ENCODE results near the gene ARHGAP22.

ARHGAP22 gene

DNA sequence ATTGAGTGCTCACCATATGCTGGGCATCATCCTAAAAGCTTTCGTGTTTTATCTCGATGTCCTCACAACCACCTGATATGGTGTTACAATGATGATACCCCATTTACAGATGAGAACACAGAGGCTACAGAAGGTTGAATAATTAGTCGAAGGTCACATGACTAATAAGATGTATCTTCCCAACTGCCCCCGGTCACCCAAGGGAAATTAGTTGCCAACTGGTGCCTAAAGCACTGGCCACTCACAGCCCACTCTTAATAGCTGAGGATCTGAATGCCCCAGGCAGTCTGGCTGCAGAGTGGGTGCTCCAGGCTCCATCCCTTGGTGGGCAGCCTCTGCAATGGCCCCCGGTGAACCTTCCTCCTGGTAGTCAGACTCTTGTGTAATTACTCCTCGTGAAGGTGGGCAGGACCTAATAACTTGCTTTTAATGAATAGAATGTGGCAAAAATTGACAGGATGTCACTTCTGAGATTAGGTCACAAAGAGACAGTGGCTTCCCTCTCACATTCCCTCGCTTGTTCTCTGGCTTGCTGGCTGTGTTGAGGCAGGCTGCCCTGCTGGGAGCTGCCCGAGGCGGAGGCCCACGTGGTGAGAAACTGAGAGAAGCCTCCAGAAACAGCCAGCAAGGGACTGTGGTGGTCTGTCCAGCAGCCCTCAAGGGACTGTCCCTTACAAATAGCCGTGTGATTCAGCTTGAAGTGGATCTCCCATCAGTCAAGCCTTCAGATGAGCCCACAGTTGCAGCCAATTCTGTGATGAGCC, 109.4 kb downstream of the ARHGAP22 start:
- DNase-seq, result no peak

DNA sequence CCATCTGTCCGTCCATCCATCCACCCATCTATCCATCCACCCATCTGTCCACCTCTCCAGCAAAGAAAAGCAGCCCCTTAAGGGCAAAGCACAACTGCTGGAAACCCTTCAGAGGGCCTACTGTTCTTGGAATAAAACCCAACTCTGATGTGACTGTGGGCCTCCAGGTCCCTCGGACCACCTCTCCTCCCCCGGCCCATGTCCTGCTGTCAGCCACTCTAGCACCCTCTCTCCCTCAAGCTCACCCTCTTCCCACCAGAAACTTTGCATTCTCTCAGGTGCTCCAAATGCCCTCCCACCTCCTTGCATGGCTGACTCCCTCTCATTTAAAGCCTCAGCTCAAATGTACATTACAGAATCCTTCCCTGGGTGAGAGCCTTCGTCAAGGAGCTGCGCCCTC, 110.3 kb downstream of the ARHGAP22 start:
- peak in 1 of 2 experiments; percentile 49 for DNase-seq

DNA sequence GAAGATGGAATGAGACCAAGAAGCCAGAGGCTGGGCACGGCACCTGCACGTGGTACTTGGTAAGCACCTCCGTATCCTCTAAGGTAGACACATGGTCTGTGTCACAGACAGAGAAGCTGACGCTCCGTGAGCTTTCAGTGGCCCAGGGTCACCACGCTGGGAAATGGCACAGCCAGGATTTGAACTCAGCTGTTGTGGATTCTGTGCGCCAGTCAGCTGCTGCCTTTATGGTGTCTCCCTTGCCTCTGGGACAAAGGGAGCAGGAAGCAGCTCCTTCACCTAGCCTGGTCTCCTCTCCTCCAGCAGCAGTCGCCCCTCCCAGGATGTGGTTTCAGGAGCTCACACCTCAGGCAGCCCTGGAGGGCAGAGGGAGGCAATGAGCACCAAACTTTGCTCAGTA, 110.8 kb downstream of the ARHGAP22 start:
- no peak for DNase-seq

DNA sequence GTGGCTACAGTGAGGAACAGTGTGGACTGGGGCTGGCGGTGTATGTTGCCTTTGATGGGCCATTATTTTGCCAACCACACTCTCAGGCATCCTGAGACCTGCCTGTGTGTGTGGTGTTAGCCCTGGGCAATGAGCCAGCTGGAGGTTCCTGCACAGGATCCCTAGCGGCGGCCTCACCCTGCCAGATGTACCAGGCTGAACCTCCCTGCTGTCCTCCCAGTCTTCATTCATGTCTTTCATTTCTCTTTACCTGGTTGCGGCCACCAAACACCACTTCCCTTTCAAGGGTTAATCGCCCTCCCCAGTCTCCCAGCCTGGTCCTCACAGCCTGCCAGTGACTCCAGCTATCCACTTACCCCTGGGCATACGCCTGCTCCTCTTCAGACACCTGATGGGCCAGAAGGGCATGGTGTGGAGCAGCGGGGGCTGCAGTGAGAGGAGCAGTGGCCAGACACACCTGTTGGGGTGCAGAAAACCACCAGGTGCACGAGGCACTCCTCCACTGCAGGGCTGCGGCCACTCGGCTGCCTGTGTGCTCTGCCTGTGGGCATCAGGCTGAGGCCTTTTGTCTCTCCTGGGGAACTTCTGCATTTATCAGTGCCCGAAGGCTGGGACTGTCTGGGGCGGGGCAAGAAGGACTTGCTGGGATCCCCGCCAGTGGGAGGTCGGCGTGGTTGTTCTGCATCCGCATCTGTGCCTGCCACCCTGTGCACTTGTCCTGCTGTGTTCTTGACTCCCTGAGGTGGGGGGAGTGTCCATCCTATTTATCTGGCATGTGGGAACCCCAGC, 111.6 kb downstream of the ARHGAP22 start:
- peak; percentile 19 to 23 for DNase-seq

DNA sequence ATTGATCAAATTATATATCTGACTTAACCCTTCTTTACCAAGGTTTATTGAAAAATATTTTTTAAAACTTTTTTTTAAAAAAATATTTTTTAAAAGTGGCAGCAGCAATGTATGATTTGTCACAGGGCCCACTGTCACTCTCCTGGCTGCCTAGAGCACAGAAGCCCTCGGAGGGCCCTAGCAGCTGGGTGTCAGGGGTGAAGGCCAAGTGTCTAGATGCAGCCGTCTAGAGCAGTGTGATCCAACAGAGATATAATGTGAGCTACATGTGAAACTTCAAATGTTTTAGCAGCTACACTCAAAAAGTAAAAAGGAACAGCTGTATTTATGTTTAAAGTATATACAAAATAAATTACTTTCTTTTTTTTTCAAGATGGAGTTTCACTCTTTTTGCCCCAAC, 112.7 kb downstream of the ARHGAP22 start:
- no peak for DNase-seq

DNA sequence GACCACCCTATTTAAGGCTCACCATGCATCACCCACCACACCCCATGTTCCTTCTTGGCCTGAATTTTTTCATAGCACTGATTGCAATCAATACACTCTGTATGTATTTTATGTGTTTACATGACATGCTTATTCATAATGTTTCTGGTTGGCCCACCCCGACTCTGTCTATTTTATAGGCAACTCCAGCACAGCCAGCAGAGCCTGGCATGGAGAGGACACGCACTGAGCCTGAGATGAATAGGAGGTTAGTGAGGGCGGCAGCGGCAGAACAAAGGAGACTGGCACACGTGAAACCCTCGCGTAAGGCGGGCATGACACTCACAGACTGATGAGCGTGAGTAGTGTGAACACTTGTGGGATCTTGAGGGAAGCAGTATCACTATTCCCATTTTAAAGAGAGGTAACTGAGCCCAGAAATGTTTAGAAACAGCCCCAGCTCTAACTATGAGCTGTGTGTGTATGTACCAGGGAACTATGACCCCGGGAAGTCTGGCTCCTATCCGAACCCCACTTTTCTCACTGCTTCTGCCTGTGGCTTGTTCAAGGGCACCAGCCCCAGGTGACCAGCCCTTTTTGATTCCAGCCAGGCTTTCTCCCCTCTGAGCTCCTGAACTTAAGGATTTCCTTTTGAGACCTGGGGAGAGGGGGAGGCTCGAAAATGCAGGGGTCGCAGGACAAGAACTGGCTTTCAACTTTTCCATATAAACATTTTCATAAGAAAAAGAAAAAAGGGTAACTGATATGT, 113.3 kb downstream of the ARHGAP22 start:
- no peak for DNase-seq

DNA sequence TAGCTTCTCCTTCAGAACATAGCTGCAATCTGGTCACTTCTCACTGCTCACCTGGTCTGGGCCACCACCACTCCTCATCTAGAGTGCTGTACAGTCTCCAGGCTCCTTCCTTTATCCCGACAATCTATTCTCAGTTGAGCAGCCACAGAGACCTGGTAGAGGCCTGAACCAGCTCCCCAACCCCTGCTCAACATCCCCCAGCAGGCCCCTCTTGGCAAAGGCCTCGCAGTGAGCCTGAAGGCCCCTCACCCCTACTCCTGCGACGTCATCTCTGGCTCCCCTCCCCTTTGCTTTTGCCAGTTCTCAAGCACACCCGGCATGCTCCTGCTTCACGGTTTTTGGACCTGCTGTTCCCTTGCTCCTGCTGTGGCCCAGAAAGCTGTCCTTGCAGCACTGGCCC, 113.9 kb downstream of the ARHGAP22 start:
- no peak for DNase-seq

DNA sequence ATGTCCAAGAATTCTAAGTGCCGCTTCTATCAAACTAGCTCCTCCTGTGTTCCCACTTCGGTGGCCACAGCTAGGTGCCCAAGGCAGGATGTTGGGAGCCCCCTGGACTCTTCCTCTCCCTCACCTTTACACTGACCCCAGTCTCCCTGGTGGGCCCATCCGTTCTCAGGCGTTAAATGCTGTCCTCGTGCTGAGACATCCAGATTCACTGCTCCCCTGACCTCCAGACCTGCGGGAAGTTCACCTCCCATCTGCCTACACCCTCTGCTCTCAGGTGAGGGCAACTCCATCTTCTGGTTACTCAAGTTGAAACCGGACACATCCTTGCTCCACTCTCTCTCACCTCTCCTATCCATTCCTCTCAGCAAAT, 114.3 kb downstream of the ARHGAP22 start:
- DNase-seq, result no peak

DNA sequence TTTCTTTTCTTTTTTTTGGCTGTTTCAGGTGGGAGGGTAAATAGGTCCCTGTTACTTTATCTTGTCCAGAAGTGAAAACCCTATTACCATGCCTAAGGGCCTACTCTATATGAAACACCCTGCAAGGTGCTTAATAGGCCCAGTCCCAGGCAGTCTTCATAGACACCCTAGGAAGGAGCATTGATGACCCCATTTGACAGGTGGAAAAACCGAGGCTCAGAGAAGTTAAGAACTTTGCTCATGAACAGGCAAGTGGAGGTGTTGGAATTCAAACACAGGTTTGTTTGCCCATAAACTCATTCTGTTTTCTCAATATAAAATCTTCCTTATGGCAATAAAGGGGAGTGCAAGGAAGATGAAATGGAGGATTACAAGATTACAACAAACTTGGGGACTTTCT, 115.8 kb downstream of the ARHGAP22 start:
- no peak for DNase-seq

DNA sequence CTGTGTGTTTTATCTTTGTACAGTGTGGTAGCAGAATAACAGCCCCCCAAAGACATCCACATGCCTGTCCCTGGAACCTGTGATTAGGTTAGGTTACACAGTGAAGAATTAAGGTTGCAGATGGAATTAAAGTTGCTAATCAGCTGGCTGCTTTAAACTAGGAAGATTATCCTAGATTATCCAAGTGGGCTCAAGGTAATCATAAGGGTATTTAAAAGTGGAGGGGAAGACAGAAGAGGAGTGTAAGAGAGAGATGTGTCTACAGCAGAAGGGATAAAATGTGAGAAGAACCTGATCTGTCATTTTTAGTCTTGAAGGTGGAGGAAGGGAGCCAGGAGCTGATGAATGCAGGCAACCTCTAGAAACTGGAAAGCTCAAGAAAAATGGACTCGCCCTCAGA, 117.6 kb downstream of the ARHGAP22 start:
- peak; percentile 10 to 59 for DNase-seq

DNA sequence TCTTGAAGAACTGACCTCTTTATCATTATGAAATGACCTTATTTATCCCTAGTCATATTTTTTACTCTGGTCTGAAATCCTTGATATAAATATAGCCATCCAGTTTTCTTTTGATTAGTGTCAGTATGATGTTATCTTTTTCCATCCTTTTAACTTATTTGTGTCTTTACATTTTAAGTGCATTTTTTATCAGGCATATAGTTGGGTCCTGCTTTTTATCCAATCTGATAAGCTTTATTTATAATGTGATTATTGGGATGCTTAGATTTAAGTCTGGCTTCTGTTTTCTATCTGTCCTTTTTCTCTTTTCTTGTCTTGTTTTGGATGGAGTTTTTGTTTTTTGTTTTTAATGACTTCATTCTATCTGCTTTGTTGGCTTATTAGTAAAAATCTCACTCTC, 119.2 kb downstream of the ARHGAP22 start:
- DNase-seq, result no peak

DNA sequence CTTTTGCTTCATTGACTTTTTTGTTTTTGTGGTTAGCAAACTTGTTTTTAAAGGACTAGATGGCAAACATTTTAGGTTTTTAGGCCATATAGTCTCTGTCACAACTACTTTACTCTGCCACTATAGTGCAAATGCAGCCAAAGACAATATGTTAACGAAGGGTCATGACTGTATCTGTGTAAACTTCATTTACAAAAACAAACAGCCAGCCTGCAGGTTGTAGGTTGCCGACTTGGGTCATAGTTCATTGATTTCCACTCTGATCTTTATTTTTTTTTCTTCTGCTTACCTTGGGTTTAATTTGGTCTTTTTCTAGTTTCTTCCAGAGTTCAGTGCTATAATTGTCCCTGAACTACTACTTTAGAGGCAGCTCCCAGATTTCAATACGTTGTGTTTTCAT, 120.0 kb downstream of the ARHGAP22 start:
- no peak for DNase-seq

DNA sequence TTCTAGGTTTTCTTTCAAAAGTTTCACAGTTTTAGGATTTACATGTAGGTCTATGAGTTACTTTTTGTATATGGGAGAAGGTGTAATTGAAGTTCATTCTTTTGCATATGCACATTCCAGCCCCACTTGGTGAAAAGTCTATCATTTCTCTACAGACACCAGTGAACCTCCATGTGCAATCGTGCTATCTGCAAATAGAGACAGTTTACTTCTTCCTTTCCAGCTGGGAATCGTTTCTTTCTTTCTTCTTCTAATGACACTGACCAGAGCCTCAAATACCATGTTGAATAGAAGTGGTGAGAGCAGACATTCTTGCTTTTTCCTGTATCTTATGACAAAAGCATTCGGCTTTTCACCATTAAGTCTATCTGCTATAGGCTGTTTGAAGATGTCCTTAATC, 122.7 kb downstream of the ARHGAP22 start:
- no peak for DNase-seq

DNA sequence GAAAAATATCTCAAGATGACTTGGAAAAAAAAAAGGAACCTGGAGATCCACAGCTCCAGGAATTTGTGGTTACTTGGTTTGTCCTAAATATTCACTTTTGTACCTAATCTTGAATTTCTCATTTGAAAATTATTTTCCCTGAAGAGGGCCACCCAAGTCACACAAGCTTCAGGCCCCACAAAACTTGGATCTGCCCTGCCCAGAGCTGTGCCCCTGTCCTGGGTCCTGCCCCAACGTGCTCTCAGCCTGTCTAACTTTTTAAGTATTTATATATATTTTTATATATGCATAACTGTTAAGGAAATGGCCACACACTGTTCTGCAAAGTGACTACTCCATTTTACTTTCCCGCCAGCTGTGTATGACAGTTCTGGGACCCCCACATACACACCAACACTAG, 123.5 kb downstream of the ARHGAP22 start:
- DNase-seq, result no peak

DNA sequence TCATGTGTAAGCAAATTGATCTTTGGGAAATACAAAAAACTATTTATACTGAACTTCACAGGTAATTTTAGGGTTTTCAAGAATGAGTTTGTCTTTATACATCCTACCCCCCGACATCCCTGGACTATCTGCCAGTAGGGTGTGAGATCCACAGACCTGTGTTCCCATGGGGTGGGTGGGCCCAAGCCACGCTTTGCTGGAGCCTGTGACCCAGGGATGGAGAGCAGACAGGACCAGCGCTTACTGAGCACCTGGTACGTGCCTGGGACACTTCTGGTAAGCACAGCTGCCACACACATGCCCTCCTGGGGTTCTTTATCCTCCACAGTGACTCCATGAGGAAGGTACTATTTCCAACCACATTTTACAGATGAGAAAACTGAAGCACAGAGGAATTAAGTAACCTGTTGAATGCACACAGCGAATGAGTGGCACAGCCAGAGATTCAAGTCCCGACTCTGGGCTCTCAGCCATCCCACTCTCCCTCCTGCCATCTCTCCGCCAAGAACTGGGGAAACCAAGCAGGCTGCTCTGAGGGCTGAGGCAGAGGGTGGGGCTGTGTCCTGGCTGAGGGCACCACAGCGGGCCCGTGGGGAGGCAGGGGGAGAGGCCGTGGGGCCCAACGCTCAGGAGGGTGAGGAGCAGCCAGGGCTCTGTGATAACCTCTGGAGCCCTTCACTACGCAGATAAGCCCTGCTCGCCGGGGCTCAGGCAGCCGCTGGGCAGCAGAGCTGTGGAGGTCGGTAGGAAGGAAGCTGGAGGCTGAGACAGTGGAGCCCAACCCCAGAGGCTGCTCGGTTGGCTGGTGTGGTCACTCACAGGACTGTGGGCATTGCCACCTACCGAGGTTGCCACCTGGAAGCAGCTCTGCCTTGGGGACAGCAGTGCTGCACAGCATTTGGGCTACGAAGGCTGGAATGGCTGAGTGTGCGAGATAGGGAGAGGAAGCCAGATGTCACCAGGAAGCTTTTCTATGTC, 124.2 kb downstream of the ARHGAP22 start:
- DNase-seq, result no peak

DNA sequence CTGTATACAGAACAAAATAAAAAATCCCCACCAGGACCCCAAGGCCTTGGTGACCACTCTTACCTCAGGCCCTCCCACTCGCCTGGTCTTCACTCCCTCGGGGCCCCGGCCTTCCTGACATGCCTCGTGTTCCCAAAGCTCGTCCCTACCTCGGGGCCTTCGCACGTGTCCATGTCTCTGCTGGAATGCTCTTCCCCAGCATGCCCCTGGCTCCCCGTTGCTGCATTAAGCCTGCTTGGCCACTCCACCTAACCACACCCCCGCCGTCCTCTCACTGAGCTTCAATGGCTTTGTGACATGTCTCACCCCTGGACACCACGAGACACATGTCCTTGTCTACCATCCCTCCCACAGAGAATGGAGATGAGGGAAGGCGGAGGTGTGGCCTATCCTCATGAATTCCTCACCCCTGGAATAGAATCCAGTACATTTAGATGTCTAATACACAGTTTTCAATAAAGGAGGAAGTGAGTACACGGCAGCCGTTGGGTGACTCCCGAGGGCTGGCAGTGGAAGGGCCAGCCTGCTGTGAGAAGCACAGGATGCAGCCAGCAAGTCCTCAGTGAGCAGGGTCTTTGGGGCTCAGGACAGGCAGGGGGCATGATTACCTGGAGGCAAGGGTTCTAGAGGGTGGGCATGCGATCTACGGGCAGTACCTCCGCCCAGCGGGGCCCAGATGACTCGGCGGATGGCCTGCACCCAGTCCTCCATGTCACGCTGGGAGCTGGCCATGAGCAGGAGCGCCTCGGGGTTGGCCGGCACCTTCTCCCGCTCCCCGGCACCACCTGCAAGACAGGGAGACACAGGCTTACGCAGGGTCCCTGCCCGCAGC, 125.7 kb downstream of the ARHGAP22 start:
- no peak for DNase-seq

DNA sequence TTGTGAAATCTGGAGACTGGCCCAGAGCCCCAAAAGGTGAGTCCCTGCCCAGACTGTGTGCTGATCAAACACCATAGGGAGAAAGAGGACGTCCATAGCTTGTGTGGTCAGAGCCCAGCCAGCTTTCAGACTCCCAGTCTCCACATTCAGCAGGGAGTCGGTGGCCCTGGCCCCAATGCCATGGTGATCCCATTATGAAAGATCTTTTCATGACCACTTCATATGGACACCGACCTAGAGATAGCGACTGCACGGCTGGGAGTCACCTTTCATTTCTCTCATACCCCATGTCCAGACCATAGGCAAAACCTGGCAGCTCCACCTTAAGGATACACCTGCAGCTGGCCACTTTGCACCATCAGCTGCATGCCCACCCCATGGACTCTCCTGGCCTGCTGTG, 126.4 kb downstream of the ARHGAP22 start:
- no peak for DNase-seq

DNA sequence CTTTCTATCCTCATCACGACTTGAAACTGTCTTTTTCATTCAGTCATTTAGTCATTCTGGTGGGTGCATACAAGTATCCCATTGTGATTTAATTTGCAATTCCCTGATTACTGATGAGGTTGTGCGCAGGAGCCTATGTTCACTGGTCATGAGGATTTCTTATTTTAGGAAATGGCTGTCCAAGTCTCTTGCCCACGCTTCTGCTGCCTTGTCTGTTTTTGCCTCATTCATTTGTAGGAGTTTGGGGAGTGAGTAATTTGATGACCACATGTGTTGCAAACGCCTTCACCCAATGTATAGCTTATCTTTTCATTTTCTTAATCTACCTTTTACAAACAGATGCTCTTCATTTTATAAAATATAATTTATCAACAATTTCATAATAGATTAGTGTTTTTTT, 127.3 kb downstream of the ARHGAP22 start:
- no peak for DNase-seq

DNA sequence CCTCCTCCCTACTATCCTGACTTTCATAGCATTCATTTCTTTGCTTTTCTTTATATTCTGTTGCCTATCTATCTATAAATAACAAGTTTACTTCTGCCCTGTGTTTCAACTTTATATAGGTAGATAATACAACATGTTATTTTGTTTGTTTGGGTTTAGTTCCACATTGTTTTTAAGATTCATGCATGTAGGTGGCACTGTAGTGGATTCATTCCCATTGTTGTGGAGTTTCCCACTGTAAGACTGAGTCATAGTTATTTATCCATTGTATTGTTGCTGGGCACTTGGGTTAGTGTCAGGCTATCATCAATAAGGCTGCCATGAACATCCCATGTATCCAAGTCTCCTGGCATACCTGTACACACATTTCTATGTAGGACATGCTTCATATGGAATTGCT, 127.7 kb downstream of the ARHGAP22 start:
- DNase-seq, result no peak

DNA sequence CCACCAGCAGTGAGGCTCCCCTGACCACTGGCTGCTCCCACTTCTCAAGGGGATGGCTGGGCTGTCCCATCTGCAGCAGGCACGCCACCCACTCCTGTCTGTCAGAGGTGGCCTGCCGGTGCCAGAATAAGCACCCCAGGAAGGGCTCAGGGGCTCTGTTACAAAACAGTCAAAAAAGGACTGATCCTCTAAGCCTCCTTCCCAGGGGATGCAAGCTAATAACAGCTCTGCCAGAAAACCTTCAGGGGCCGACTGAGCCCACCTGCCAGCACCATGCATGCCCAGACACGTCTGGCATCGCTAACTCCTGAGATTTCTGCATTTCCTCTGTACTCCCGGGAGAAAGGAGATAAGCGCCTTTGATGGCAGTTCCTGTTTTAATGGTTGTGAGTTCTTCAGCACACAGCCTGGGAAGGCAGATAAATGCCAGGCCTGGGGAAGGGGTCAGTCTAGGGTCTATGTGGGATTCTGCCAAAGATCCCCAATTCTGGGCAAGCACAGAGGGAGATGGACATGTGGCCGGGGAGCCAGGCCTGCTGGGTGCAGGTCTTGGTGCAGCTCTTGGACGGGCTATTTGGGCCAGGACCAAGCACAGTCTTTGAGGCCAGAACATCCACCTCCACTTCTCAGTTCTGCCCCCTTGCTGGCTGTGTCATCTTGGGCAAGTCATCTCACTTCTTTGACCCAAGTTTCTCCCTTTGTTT, 128.4 kb downstream of the ARHGAP22 start:
- DNase-seq, result peak; percentile 42 to 71

DNA sequence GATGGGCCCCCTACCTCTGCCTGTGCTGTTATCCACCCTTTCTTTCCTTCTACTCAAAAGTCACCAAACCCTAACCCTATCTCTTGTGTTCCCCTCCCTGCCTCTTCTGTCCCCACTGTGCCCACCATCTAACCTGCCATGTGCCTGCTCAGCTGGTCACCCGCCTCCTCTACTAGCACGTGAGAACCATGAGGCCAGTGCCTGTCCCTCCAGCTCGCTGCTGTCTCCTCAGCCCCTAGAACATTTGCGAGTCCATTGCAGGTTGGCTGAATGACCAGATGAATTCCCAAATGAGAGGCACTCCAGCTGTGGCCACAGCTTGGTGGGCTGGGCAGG, 129.0 kb downstream of the ARHGAP22 start:
- no peak for DNase-seq
